Measurements from ENCODE around the gene INPP4B. TPM values are rescaled to one million over a fixed set of nuclear protein-coding genes. Genes with fewer than 3 reads are reported as not detected.

INPP4B gene
- total RNA-seq, 2 donors from 2014 or later, result 8.2 to 16.6 TPM

- Histone ChIP-seq H3K36me3 (replicated peaks in 1 of 2; ENCODE audit: insufficient read depth in 1 of 2, low read depth in 2 of 2) (no peaks in the 10 kb centered on the region), H3K4me1 (no peaks in the 10 kb centered on the region), H3K9me3 (no peaks in the 10 kb centered on the region), H3K27ac (no peak overlapping the region), H3K4me3 (no peak overlapping the region), H3K27me3 (no peaks in the 10 kb centered on the region)
- intact Hi-C loops (cut with DNase I), result no loop called here
- 72 to 78% methylated on average over 9 of the region's 9 CpGs for WGBS, 2 donors
- DNase-seq, result no peak
- TF ChIP-seq CTCF (IDR thresholded peaks at IDR 0.05), result no peak
- no peak for TF ChIP-seq POLR2A (IDR thresholded peaks at IDR 0.05)
- ATAC-seq, result no peak
Observed at GRCh38 chr4:142121448-142122350, 724.4 kb downstream of the INPP4B start.

- no peaks in the 10 kb centered on the region for H3K27me3 ChIP-seq
- H3K4me1 ChIP-seq, result no peaks in the 10 kb centered on the region
- intact Hi-C loops (cut with DNase I), result no loop called here
- ATAC-seq (no peak), DNase-seq (no peak)
- WGBS, 2 donors, result 89 to 92% methylated on average over 1 of the region's 1 CpG
- TF ChIP-seq CTCF (IDR thresholded peaks at IDR 0.05), result no peak
- no peak for TF ChIP-seq POLR2A (IDR thresholded peaks at IDR 0.05)
- no peaks in the 10 kb centered on the region for H3K36me3 ChIP-seq (replicated peaks in 1 of 2; ENCODE audit: insufficient read depth in 1 of 2, low read depth in 2 of 2)
- H3K27ac ChIP-seq, result no peak overlapping the region
- no peaks in the 10 kb centered on the region for H3K9me3 ChIP-seq
- H3K4me3 ChIP-seq, result no peak overlapping the region
Observed at GRCh38 chr4:142120921-142121320, 725.2 kb downstream of the INPP4B start.

- WGBS, 2 donors, result 88 to 96% methylated on average over 2 of the region's 2 CpGs
- H3K27ac ChIP-seq, result no peak overlapping the region
- no peak for TF ChIP-seq CTCF (IDR thresholded peaks at IDR 0.05)
- no peak for TF ChIP-seq POLR2A (IDR thresholded peaks at IDR 0.05)
- ATAC-seq (no peak), DNase-seq (no peak)
- no peaks in the 10 kb centered on the region for H3K27me3 ChIP-seq
- no peaks in the 10 kb centered on the region for H3K4me1 ChIP-seq
- no peaks in the 10 kb centered on the region for H3K9me3 ChIP-seq
- intact Hi-C loops (cut with DNase I), result loop anchor here (10.0 kb wide), 1 partner anchor 612 kb away; no protein-coding TSS in a partner anchor
- no peaks in the 10 kb centered on the region for H3K36me3 ChIP-seq (replicated peaks in 1 of 2; ENCODE audit: insufficient read depth in 1 of 2, low read depth in 2 of 2)
- no peak overlapping the region for H3K4me3 ChIP-seq
Observed at GRCh38 chr4:142112451-142112850, 733.6 kb downstream of the INPP4B start.

- no peaks in the 10 kb centered on the region for H3K27me3 ChIP-seq
Observed at GRCh38 chr4:142110136-142110535, 736.0 kb downstream of the INPP4B start.

More at GRCh38 chr4:142110136-142110535, 736.0 kb downstream of the INPP4B start:
- Histone ChIP-seq H3K27ac (no peak overlapping the region), H3K36me3 (replicated peaks in 1 of 2; ENCODE audit: insufficient read depth in 1 of 2, low read depth in 2 of 2) (no peaks in the 10 kb centered on the region), H3K4me1 (no peaks in the 10 kb centered on the region), H3K4me3 (no peak overlapping the region), H3K9me3 (no peaks in the 10 kb centered on the region)
- no peak for TF ChIP-seq POLR2A (IDR thresholded peaks at IDR 0.05)
- TF ChIP-seq CTCF (IDR thresholded peaks at IDR 0.05), result no peak
- intact Hi-C loops (cut with DNase I), result loop anchor here (10.0 kb wide), 1 partner anchor 615 kb away; no protein-coding TSS in a partner anchor
- DNase-seq (no peak), ATAC-seq (no peak)

Measured in body of pancreas (tissue), 4 donors.